GM21529 (cell line): ENCODE measurements around the gene NKRF.

Experiments
- ATAC-seq: cut with Tn5 transposase; IDR thresholded peaks from one replicate; pipeline ENCODE4 v1.9.1; 2021; ENCODE audit not compliant: unreplicated experiment

Gene NKRF

DNA sequence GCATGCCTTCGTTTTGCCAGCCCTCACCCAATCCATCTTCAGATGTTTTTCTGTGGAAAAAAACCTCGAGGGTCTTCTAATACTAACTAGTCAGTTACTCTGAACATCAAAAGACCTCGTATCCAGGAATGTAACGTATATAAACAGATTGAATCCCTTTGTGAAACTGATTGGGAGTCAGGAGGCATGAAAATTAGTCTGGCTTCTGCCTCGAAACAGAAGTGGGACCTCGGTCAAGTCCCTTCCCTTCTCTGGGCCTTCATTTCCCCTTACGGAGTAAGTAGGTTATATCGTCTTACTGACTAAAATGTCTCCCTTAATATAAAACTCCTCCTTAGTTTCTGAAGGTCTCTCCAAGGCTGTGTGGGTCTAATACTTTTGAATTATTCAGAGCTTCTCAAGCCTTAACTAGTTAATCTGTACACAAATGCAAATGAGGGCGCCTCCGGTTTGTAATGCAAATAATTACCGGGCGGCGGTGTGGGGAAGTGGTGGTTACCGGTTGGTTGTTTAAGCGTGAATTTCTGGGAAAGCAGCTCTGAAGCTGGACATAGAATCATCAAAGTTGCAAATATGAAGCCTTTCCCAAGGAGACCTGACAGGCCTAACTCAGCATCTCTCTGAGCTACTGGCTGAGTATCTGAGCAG is 11.4 kb upstream of the NKRF start:
- ATAC-seq: peak; percentile 69

DNA sequence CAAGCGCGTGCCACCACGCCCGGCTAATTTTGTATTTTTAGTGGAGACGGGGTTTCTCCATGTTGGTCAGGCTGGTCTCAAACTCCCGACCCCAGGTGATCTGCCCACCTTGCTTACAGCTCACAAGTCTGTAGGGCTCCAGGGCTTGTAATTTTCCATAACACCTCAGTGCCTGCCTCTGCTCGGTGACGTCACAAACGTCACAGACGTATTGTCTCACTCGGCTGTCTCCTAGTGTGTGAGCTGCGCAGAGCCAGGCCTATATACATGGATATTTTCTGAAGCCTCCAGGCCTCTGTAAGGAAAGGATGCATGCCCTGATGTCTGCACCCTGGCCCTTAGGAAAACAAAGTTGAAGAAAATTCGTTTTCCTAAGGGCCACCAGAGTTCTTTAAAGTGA is 8.6 kb upstream of the NKRF start:
- ATAC-seq: no peak

DNA sequence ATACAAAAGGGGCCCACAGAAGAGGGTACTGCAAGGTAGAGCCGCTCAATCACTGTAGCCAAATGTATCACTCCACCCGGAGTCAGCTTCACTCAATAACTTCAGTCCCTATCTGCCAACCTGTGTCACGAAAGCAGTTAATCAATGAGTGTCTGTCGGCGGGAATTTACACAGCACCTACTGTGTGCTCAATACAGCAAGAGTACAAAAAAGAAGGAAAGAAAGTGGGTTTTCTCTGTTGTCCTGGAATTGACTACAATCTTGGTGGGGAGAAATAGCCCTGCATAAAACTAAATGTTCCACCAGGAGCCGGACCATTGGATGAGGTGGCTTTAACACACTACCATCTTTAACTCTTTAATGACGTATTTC is 780 bp upstream of the NKRF start:
- no peak for ATAC-seq

DNA sequence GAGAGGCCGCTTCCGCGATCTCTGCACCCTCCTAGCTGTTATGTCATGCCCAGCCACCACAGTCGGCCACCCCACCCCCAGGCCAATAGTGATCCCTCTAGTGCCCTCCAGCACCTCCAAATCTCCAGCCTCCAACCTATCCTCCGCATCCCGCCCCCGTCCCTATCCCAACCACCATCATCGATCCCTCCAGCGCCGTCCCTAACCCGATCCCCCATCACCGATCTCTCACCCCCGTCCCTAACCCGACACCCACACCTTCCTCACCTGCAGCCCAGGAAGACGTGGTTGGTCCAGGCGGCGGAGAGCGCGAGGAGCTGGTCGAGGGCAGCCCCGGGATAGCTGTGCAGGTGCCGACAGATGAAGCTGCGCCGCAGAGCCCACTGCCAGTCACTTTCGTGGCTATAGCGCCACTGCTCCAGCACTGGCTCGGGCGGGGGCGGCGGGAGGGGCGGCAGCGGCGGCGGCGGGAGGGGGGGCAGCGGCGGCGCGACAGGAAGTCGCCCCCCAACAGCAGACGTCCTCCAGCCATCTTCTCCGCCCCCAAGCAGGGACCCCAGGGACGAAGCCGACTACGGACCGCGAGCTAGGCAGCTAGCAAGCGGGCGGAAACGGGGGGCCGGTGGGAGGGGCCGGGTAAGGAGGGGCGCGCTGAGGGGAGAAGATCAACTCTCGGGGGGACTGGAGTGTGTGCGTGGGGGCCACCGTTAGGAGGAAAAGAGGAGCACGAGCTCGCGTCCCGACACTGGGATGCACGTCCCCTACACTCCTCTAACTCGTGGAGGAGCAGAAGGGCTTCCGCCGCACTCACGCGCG is 552 bp downstream of the NKRF start:
- peak; percentile 17 for ATAC-seq

DNA sequence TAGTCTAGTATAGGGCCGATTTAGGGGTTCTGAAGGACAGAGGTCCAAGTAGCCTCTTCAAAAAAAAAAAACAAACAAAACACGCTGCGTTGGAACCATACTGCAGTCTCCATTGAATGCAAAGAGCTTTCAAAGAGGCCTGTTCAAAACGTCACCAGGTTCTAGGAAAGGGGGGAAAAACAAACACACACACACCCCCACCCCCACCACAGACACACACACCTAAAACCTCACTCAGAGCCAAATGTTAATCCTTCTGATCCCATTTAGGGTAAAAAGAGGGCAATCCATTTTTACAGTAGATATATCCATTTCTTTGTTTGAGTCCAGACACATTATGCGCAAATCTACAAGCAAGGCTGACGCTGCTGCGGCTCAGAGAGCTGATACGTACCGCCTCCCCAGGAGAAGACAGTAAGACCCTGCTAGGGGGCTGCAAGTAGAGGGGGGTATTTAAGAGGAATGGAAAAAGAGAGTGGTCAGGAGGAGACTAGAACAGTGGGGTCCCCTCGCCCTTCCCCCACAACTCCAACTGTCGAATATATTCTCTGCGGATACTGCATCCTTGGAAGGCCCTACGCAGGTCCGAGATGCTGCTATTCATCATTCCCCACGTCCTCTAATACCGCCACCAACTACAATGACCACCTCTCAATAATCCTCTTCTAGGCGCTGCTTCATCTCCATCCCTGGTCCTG is 1.3 kb downstream of the NKRF start:
- no peak for ATAC-seq

DNA sequence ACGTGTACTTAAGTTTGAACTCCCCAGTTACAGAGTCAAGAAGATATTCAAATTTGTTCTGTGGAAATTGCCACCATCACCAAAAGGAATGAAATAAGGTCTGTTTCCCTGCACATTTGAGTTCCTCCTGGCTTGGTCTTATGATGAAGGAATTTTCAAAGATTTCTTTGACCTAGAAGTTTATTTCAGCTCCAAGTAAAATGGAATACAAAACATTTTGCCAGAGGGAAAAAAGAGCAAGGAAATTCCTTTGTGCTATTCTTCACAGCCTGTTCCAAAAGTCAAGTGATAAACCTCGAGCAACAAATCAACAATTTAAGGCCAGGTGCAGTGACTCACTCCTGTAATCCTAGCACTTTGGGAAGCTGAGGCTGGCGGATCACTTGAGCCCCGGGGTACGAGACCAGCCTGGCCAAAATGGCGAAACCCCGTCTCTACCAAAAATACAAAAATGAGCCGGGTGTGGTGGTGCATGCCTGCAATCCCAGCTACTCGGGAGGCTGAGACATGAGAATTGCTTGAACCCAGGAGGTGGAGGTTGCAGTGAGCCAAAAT is 3.4 kb downstream of the NKRF start:
- ATAC-seq: no peak

DNA sequence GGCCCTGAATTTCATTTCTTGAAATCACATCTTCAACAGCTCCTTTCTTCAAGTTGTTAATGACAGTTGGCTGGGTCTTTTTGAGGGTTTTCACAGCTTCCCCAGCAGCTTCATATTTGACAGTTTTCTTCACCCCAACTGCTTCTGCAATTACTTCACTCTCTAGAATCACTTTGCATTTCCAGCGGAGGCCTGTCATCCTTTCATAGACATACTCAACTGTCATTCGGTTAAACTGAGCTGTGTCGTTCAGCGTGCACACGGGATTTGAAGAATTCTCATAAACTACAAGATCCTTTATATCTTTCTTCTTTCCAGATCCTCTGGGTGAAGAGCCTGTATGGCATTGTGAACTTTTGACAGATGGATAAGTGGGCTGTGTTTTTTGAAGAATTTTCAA is 16.4 kb downstream of the NKRF start:
- no peak for ATAC-seq

DNA sequence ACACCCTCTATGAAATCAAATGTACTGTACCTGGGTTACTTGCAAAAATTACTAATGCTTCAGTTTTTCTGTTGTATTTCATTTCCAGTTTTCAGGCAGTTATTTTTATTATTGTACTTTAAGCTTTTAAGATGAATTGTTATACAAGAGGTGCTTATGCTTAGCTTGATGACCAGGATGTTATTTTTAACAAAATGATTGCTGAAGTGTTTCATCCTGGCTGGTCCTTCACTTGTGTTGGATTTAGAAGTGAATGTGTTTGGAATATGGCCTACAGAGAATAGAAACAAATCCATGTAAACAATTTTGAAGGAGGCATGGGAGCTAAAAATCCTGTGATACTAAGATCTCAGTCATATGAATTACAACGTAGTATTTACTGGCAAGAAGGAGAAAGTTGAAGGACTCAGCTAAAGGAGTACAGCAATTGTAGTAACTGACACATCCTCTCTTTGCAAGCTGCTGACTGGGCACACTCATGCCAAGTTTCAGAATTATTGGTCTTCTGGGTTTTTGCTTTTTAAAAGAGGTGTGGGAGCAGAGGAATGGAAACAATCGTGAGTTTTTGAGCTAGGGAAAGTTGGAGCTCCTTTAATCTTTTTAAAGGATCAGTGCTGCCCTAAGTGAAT is 22.7 kb downstream of the NKRF start:
- no peak for ATAC-seq

DNA sequence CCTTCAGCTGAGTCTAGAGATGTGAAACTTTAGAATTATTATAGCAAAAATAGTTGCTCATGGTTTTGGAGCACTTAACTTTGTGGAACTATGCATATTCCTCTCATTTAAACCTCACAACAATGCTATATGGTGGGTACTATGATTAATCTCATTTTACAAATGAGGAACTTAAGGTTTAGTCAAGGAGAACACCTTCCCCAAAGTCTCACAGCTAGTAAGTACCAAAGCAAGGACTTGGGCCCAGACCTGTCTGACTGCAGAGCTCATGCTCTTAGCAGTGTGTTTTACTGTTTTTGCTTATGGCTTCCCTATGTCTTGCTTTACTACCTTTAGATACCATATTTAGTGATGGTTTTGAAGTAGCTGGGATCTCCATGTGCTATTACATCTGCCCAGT is 26.8 kb downstream of the NKRF start:
- ATAC-seq: no peak

DNA sequence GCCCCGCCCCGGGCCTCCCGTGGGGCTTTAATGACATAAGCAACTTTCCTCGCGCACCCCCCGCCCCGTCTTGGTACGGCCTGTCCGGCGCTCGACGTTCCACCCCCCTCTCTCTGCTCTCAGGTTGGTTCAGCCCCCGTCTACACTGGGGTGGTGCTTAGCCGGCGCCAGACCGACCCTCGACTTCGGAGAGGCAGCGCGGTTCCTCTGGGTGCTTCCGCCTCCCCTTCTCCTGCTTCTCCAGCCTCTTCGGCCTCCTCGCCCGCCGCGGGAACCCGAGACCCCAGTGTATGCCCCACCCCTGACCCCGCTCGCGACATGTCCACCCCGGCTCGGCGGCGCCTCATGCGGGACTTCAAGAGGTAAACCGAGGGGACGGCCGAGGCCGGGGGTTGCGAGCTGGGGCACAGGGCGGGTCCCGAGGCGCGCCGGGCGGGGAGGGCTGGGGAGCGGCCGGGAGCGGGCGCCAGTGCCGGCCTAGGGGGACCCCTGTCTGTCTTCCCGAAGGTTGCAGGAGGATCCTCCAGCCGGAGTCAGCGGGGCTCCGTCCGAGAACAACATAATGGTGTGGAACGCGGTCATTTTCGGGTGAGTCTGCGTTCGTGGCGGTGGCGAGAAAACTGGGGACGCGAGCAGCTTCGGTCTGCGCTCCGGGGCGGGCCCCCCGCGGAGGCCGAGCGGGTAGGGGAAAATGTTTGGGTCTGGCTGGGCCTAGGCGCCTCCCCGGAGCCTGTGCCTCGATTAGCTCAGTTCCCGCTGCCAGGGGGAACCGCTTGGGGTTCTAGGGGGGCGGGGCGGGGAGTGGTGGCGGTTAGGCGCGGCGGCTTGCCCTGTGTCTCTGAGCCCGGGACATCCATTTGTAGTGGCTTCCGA is 31.6 kb downstream of the NKRF start, which contains the start of gene UBE2A:
TSS of gene UBE2A (plus strand) at position 170 of the 873 bp plus-strand sequence. CDS start at position 319, 149 bp downstream.
- peak; percentile 84 for ATAC-seq

DNA sequence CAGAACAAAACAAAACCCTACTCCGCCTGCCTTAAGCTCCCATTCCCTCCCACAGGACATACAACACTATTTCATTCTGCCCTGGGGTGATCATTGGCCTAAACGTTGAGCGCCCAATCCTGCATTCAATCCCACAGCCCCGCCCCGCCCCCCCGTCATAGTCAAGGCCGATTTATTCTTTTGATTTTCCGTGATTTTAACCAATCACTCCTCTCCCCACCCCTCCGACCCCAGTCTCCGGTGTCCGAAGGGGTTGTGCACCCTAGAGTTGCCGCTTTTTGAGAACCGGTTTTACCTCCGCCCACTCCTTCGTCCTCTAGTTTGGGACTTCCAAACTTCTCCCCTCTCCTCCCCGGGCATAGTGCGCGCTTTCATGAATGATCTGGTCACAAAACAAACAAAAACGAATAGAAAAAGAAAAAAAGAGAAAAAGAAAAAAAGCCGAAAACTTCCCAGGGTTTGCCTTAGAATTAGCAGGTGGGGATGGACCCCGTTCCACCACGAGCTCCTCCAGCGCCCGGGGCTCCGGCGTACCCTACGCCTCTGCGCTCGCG is 32.3 kb downstream of the NKRF start:
- ATAC-seq: peak; percentile 17

DNA sequence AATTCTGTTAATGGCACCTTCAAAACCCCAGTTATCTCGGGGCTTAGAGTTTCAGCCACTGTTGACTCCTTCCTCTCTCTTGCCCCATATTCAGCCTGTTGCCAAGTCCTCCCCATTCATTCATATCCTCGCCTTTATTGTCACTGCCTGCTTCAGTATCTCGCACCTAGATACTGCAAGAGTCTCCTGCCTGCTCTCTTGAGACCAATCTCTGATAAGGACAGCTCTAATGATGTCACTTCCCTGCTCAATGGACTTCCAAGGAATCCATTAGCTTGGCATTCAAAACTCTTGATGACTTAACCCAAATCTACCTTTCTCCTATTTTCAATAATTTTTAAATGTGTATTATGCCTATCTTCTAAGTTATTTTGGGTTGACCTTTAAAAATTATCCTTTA is 33.0 kb downstream of the NKRF start:
- ATAC-seq: no peak

DNA sequence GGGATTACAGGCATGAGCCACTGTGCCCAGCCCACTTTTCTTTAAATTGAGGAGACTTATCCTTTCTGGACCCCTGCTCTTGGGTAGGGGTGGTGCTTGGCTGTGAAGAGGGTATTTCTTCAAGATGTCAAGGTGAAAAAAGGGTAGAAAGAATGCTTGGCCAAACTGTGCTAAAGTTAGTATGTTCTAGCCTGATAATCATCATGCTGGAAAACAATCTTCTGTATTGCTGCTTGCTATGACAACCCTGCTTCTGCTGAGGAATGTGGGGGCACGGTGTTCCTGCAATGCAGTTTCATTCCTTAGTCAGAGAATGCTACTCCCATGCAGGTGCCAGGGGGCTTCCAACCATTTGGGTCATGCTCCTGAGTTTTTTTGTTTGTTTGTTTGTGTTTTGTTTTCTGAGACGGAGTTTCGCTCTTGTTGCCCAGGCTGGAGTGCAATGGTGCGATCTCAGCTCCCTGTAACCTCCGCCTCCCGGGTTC is 35.8 kb downstream of the NKRF start:
- ATAC-seq: no peak

DNA sequence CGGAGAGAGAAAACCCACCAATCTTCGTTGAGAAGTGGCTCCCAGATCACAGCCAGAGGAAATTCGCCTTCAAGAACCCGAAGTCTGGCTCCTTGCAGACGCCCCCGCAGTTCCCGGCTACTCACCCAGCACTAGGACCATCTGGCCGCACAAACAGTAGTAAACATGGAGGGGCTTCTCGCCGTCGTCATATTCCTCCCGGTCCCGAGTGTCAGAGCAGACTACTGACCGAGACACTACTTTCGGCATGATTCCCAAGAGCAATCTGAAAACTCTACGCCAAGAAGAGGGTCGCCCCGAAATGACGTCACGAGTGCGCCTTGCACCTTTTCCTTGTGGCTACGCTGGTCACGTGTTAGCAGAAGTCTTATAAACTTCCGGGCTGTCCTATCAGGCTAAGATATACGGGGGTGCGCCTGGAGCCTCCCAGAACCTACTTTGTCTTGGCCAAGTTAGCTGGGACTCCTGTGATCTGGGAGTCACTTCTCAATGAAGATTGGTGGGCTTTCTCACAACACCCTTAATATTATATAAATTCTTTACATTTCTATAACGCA is 41.0 kb downstream of the NKRF start, which contains the start of gene STEEP1:
TSS of gene STEEP1 (minus strand) at position 303 of the 557 bp plus-strand sequence. CDS start at position 249, 54 bp downstream.
- ATAC-seq: peak; percentile 96

DNA sequence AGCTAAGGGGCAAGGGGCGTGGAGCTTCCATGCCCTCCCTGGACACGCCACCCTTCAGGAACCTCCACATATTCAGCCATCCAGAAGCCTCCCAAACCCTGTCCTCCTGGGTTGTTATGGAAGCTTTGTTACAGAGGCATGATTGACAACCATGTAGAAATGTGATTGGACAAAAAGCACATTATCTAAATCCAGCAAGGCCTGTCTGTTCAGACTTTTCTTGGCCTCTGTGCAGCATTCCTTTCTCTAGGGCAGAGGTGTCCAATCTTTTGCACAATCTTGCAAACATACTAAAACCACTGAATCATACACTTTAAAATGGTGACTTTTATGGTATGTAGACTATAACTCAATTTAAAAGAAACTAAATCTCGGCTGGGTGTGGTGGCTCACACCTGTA is 53.7 kb downstream of the NKRF start:
- no peak for ATAC-seq

DNA sequence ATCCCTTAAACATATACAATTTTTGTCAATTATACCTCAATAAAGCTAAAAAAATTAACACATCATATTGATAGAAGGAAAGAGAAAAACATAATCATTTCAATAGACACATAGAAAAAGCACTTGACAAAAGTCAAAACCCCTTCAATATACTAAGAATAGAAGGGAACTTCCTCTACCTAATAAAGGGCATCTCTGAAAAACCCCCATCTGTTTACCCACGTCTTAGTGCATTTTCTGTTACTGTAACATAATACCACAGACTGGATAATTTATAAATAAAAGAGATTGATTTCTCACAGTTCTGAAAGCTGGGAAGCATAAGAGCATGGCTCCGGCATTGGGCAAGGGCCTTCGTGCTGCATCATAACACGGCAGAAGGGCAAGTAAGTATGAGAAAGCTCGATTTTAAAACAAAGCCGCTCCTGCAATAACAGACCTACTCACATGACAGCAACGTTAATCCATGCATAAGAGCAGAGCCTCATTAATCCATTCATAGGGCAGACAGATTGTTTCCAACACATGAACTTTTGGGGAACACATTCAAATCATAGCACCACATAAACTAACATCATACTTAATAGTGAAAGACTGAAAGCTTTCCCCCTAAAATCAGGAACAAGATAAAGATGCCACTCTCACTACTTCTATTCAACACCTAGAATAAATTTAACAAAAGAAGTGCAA is 56.8 kb downstream of the NKRF start:
- no peak for ATAC-seq

DNA sequence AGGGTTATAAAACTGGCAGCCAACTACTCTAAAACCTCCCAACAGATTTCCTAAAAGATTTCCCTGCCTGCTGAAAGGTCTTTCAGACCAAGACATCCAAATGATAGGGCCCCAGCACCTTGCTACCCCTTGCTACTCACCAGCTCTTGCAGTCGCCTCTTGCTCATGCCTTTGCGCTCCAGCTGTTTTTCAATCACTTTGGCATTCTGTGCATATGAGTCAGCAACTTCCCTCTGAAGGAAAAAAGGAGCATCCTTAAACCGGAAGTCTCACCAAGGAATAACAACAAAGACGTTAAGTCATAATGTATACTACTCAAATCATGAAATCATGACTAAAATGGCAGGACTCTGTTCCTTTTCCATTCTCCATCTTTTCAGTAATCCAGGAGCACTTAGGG is 65.0 kb downstream of the NKRF start:
- no peak for ATAC-seq

DNA sequence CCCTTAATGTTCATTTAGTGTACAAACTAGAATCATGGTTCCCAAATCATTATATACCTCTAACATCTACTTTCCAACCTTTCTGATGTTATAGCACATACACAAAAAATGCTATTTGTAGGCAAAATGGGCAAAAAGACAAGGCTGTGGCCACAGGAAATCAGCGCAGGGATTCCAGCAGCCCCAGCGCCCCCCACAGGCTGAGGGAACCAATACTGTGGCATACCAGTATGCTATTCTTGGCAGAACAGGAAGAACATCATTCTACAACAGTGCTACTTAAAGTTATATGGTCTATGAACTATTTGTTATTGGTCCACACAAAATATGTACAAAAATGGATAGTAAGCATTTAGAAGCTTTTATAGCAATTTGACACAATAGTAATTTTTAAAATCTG is 66.4 kb downstream of the NKRF start:
- ATAC-seq: no peak
